Tibial nerve (tissue), 4 donors: Measurements from ENCODE around the gene CSNK2A2. TPM values are rescaled to one million over a fixed set of nuclear protein-coding genes. Genes with fewer than 3 reads are reported as not detected.

Experiments used
- DNase-seq, 2 donors: peaks; one replicate each; pipeline ENCODE4 v3.0.0-alpha.2; 2019; ENCODE audit warnings: low spot score in 2 of 2
- H3K27ac ChIP-seq, 4 donors: fragments of 200-600 bp; sonication (generic) in 3 of 4; one replicate each; pipeline ENCODE4 v1.5.1; 2017 to 2019; ENCODE audit warnings: mild to moderate bottlenecking in 1 of 4
- H3K27me3 ChIP-seq, 2 donors: fragments of 200-600 bp; sonication (generic) in 1 of 2; one replicate each; pipeline versions ENCODE4 v1.5.1 to v1.6.0; 2017 to 2019
- H3K36me3 ChIP-seq, 3 donors: fragments of 200-600 bp; sonication (generic); one replicate each; pipeline ENCODE4 v1.5.1; 2018 to 2019
- H3K4me1 ChIP-seq, 4 donors: fragments of 200-600 bp; sonication (generic) in 3 of 4; one replicate each; pipeline ENCODE4 v1.5.1; 2017 to 2019
- H3K4me3 ChIP-seq, 4 donors: fragments of 200-600 bp; sonication (generic) in 3 of 4; one replicate each; pipeline ENCODE4 v1.5.1; 2017 to 2019; ENCODE audit warnings: mild to moderate bottlenecking in 1 of 4, moderate library complexity in 1 of 4
- H3K9me3 ChIP-seq, 4 donors: fragments of 200-600 bp; sonication (generic) in 3 of 4; one replicate each; pipeline ENCODE4 v1.5.1; 2017 to 2019
- EP300 ChIP-seq, 2 donors: sonication (generic); formaldehyde crosslinking; IDR thresholded peaks; one replicate each; pipeline ENCODE4 v1.6.1; 2017; ENCODE audit warnings: antibody characterized with exemption in 2 of 2, mild to moderate bottlenecking in 1 of 2
- POLR2A ChIP-seq, 2 donors: fragments of 450-650 bp; IDR thresholded peaks; one replicate each; pipeline ENCODE4 v1.6.1; 2017; ENCODE audit warnings: antibody characterized with exemption in 2 of 2, mild to moderate bottlenecking in 2 of 2, moderate library complexity in 2 of 2
- WGBS, 2 donors: methylation state at CpG; one replicate each; pipeline ENCODE4 v1.1.5; 2018; 5-methylcytosine and 5-hydroxymethylcytosine counted together
- total RNA-seq, 4 donors: library from RNA; depleted of rRNA; stranded (reverse); fragments of >200 nt; gene quantifications; one replicate each; pipeline ENCODE4 v1.1.0, GENCODE V29; 2016
- TF ChIP-seq, protein P1 (sequence below), 5 experiments: fragments of 200-600 bp in 3 of 5; fragments of 450-650 bp in 2 of 5; sonication (generic) in 3 of 5; IDR thresholded peaks; one replicate each; pipeline ENCODE4 v1.5.1; 2016 to 2019; ENCODE audit warnings: antibody characterized with exemption in 5 of 5, mild to moderate bottlenecking in 3 of 5, moderate library complexity in 2 of 5

Gene CSNK2A2
- total RNA-seq, 4 donors from 2014 or later = 25.8 to 74.7 (median 34.1) TPM

GRCh38 chr16:58152246-58152868 lies 45.5 kb downstream of the CSNK2A2 start:
- Histone ChIP-seq H3K4me1 (no peaks in the 10 kb centered on the region), H3K4me3 (no peak overlapping the region), H3K36me3 (peaks cover 0 to 5% (median 0%) of the 10 kb centered on the region in 3 donors), H3K27ac (no peak overlapping the region), H3K9me3 (no peaks in the 10 kb centered on the region), H3K27me3 (no peaks in the 10 kb centered on the region)
- 78 to 79% methylated on average over 8 of the region's 8 CpGs for WGBS, 2 donors
- no peak for DNase-seq
- no peak for TF ChIP-seq EP300 (IDR thresholded peaks at IDR 0.05)
- TF ChIP-seq, protein P1, sequence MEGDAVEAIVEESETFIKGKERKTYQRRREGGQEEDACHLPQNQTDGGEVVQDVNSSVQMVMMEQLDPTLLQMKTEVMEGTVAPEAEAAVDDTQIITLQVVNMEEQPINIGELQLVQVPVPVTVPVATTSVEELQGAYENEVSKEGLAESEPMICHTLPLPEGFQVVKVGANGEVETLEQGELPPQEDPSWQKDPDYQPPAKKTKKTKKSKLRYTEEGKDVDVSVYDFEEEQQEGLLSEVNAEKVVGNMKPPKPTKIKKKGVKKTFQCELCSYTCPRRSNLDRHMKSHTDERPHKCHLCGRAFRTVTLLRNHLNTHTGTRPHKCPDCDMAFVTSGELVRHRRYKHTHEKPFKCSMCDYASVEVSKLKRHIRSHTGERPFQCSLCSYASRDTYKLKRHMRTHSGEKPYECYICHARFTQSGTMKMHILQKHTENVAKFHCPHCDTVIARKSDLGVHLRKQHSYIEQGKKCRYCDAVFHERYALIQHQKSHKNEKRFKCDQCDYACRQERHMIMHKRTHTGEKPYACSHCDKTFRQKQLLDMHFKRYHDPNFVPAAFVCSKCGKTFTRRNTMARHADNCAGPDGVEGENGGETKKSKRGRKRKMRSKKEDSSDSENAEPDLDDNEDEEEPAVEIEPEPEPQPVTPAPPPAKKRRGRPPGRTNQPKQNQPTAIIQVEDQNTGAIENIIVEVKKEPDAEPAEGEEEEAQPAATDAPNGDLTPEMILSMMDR (IDR thresholded peaks at IDR 0.05) = no peak
- TF ChIP-seq POLR2A (IDR thresholded peaks at IDR 0.05) = no peak

GRCh38 chr16:58148526-58148925 lies 49.4 kb downstream of the CSNK2A2 start:
- Histone ChIP-seq H3K4me1 (no peaks in the 10 kb centered on the region), H3K9me3 (no peaks in the 10 kb centered on the region), H3K36me3 (no peaks in the 10 kb centered on the region), H3K27me3 (no peaks in the 10 kb centered on the region), H3K27ac (no peak overlapping the region), H3K4me3 (no peak overlapping the region)
- TF ChIP-seq, protein P1 (IDR thresholded peaks at IDR 0.05) = no peak
- TF ChIP-seq EP300 (IDR thresholded peaks at IDR 0.05) (no peak), POLR2A (IDR thresholded peaks at IDR 0.05) (no peak)
- WGBS, 2 donors = 45 to 73% methylated on average over 1 of the region's 1 CpG
- no peak for DNase-seq

- H3K4me1 ChIP-seq = no peaks in the 10 kb centered on the region
- TF ChIP-seq POLR2A (IDR thresholded peaks at IDR 0.05) = no peak
- TF ChIP-seq EP300 (IDR thresholded peaks at IDR 0.05) = no peak
- TF ChIP-seq, protein P1 (IDR thresholded peaks at IDR 0.05) = no peak
- no peak overlapping the region for H3K27ac ChIP-seq
- DNase-seq = no peak
- H3K9me3 ChIP-seq = no peaks in the 10 kb centered on the region
- WGBS, 2 donors = 91 to 92% methylated on average over 2 of the region's 2 CpGs
- H3K27me3 ChIP-seq = no peaks in the 10 kb centered on the region
- no peak overlapping the region for H3K4me3 ChIP-seq
- H3K36me3 ChIP-seq = no peaks in the 10 kb centered on the region
Observed at GRCh38 chr16:58148099-58148498, 49.8 kb downstream of the CSNK2A2 start.

DNA sequence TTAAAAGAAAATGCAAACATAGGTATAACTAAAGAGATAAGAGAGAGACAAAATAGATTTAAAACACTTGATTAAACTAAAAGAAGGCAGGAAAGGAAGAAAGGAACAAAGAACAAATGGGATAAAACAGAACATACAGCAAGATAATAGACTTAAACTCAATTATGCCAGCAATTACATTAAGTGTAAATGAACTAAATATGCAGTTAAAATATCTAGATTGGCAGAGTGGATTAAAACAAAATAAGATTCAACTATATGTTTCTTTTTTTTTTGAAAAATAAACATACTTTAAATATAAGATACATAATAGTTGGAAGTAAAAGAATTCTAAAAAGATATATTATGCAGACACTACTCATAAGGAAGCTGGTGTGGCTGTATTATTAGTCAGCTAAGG lies 59.1 kb downstream of the CSNK2A2 start:
- H3K27ac ChIP-seq = no peak overlapping the region
- peaks cover 0 to 17% (median 2%) of the 10 kb centered on the region in 4 donors for H3K9me3 ChIP-seq
- no peak for DNase-seq
- H3K4me3 ChIP-seq = no peak overlapping the region
- no peaks in the 10 kb centered on the region for H3K27me3 ChIP-seq
- no peaks in the 10 kb centered on the region for H3K4me1 ChIP-seq
- H3K36me3 ChIP-seq = peaks cover 0 to 30% (median 0%) of the 10 kb centered on the region in 3 donors
- TF ChIP-seq, protein P1 (IDR thresholded peaks at IDR 0.05) = no peak
- TF ChIP-seq EP300 (IDR thresholded peaks at IDR 0.05) (no peak), POLR2A (IDR thresholded peaks at IDR 0.05) (no peak)

- Histone ChIP-seq H3K27me3 (no peaks in the 10 kb centered on the region), H3K4me3 (no peak overlapping the region), H3K4me1 (no peaks in the 10 kb centered on the region), H3K27ac (no peak overlapping the region), H3K9me3 (peaks cover 0 to 17% (median 2%) of the 10 kb centered on the region in 4 donors), H3K36me3 (peaks cover 0 to 30% (median 0%) of the 10 kb centered on the region in 3 donors)
- no peak for DNase-seq
- WGBS, 2 donors = 74 to 91% methylated on average over 2 of the region's 2 CpGs
- TF ChIP-seq EP300 (IDR thresholded peaks at IDR 0.05) (no peak), POLR2A (IDR thresholded peaks at IDR 0.05) (no peak)
- TF ChIP-seq, protein P1 (IDR thresholded peaks at IDR 0.05) = no peak
Observed at GRCh38 chr16:58137581-58137980, 60.3 kb downstream of the CSNK2A2 start.
